GM10266 (cell line): ENCODE results near the gene HPS3.

Experiments
- DNase-seq: peaks from one replicate; pipeline ENCODE4 v3.0.0; 2012; ENCODE audit errors: extremely low spot score
- CTCF ChIP-seq: IDR thresholded peaks from 2 replicates; pipeline ENCODE4 v1.5.1; 2012; ENCODE audit warnings: mild to moderate bottlenecking, low read depth; ENCODE audit not compliant: control insufficient read depth, insufficient read depth; ENCODE audit errors: missing control alignments

Gene HPS3

GRCh38 chr3:149120051-149120972 lies 9.1 kb upstream of the HPS3 start:
- TF ChIP-seq CTCF, result peak; percentile 62
- DNase-seq, result peak; percentile 74

- no peak for DNase-seq
- TF ChIP-seq CTCF, result no peak
These were observed 6.5 kb upstream of the HPS3 start for GRCh38 chr3:149122721-149123578.

- no peak for DNase-seq
- no peak for TF ChIP-seq CTCF
These were observed 617 bp upstream of the HPS3 start for GRCh38 chr3:149128821-149129220.

- no peak for TF ChIP-seq CTCF
- DNase-seq, result no peak
These were observed 2.2 kb downstream of the HPS3 start for GRCh38 chr3:149131589-149131988.

- DNase-seq, result no peak
- TF ChIP-seq CTCF, result no peak
These were observed 5.1 kb downstream of the HPS3 start for GRCh38 chr3:149134575-149134974.

- TF ChIP-seq CTCF, result no peak
- DNase-seq, result no peak
These were observed 13.2 kb downstream of the HPS3 start for GRCh38 chr3:149142682-149143081.
